ENCODE measurements around the gene BCL11B. TPM values are rescaled to one million over a fixed set of nuclear protein-coding genes. Genes with fewer than 3 reads are reported as not detected.

BCL11B gene
- total and polyA plus RNA-seq, 9 of the 15 experiments (the other 6 are each of a cell fraction or from before 2014, with no cell fraction given), result 0.09 TPM; not detected in 8

DNA sequence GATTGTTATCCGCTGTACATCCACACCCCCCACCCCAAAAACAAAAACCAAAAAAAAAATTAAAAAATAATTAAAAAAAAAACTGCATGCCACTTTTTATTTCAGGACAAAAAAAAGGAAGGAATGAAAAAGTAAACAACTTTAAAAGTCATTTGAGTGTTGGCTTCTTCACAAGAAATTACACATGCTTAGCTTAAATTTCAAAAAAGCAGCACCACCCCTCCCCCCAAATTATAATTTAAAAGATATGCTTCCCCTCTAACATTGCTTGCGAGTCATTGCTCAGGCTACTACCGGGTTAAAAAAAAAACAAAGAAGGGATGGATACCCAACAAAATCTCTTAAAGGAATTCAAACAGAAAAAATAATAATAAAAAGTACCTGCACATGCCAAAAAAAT is 98.5 kb downstream of the BCL11B start (continued):
- TF ChIP-seq, protein P1, sequence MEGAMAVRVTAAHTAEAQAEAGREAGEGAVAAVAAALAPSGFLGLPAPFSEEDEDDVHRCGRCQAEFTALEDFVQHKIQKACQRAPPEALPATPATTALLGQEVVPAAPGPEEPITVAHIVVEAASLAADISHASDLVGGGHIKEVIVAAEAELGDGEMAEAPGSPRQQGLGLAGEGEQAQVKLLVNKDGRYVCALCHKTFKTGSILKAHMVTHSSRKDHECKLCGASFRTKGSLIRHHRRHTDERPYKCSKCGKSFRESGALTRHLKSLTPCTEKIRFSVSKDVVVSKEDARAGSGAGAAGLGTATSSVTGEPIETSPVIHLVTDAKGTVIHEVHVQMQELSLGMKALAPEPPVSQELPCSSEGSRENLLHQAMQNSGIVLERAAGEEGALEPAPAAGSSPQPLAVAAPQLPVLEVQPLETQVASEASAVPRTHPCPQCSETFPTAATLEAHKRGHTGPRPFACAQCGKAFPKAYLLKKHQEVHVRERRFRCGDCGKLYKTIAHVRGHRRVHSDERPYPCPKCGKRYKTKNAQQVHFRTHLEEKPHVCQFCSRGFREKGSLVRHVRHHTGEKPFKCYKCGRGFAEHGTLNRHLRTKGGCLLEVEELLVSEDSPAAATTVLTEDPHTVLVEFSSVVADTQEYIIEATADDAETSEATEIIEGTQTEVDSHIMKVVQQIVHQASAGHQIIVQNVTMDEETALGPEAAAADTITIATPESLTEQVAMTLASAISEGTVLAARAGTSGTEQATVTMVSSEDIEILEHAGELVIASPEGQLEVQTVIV (CRISPR knock-in tag; IDR thresholded peaks at IDR 0.05; ENCODE audit: borderline replicate concordance), result no peak
- TF ChIP-seq ZNF384 (IDR thresholded peaks at IDR 0.05; ENCODE audit: low read depth, low read length), result no peak
- TF ChIP-seq, protein P2, sequence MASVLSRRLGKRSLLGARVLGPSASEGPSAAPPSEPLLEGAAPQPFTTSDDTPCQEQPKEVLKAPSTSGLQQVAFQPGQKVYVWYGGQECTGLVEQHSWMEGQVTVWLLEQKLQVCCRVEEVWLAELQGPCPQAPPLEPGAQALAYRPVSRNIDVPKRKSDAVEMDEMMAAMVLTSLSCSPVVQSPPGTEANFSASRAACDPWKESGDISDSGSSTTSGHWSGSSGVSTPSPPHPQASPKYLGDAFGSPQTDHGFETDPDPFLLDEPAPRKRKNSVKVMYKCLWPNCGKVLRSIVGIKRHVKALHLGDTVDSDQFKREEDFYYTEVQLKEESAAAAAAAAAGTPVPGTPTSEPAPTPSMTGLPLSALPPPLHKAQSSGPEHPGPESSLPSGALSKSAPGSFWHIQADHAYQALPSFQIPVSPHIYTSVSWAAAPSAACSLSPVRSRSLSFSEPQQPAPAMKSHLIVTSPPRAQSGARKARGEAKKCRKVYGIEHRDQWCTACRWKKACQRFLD (CRISPR knock-in tag; IDR thresholded peaks at IDR 0.05), result no peak
- TF ChIP-seq MTF1 (CRISPR knock-in tag; IDR thresholded peaks at IDR 0.05; ENCODE audit: borderline replicate concordance), result no peak
- no peak for TF ChIP-seq MCM2 (IDR thresholded peaks at IDR 0.05; ENCODE audit: low read depth)
- TF ChIP-seq PHTF2 (CRISPR knock-in tag; IDR thresholded peaks at IDR 0.05), result no peak
- no peak for TF ChIP-seq NFE2 (IDR thresholded peaks at IDR 0.05; ENCODE audit: low read depth)

DNA sequence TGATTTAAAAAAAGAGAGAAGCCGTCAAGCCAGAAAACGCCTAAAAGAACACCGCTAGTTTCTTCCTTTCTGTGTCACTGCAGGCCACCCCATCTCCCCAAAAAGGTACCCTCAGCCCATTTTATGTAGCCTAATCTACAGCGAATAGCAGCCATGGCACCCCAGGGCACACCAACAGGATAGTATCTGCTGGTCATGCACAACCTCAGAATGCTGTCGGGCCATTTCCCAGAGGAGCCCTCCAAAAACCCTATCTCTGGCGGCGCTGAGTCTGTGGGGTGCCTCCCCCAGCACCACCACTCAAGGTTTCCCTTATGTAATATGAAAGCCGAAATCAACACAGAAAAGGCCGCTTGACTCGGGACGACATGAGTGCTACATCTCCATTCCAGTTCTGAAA is 98.9 kb downstream of the BCL11B start:
- Histone ChIP-seq H3K4me1 (replicated peaks in 1 of 2; ENCODE audit: control insufficient read depth in 2 of 2, insufficient read depth in 2 of 2, low read length in 2 of 2) (no peaks in the 10 kb centered on the region), H3K79me2 (ENCODE audit: control insufficient read depth, insufficient read depth, low read length) (no peaks in the 10 kb centered on the region), H3K9me1 (ENCODE audit: control insufficient read depth, insufficient read depth, low read length) (no peaks in the 10 kb centered on the region), H3K27me3 (ENCODE audit: control insufficient read depth in 2 of 2, insufficient read depth in 2 of 2, low read length in 2 of 2) (peaks cover 4 to 10% of the 10 kb centered on the region in 2 experiments; a peak in 4 of 5 replicates), H3K36me3 (ENCODE audit: control insufficient read depth, insufficient read depth, low read length) (no peaks in the 10 kb centered on the region), H3K9ac (ENCODE audit: insufficient read depth in 1 of 2, low read depth in 2 of 2, low read length in 2 of 2) (no peak overlapping the region), H3K27ac (ENCODE audit: extremely low read depth, low read depth, low read length) (no peak overlapping the region), H3K4me2 (ENCODE audit: insufficient read depth, low read length) (no peak overlapping the region), H2AFZ (ENCODE audit: low read depth, low read length) (no peak overlapping the region), H4K20me1 (replicated peaks; ENCODE audit: control insufficient read depth, insufficient read depth, low read length) (no peaks in the 10 kb centered on the region), H3K9me3 (replicated peaks; ENCODE audit: control insufficient read depth, insufficient read depth, low read depth, low read length) (no peaks in the 10 kb centered on the region), H3K4me3 (no peak overlapping the region)
- in situ Hi-C loops (cut with MboI) (no loop called here), intact Hi-C loops (cut with micrococcal nuclease) (no loop called here)
- DNase-seq (ENCODE audit: extremely low read depth in 1 of 4, low spot score in 3 of 4) (no peak), FAIRE-seq (no peak), ATAC-seq (no peak)
- CTCF ChIA-PET (ENCODE audit: low intra/inter-chr PET ratio), result no interaction called here
- no TSS peak for BruUV-seq (replicated peaks)
- POLR2A ChIA-PET, result no interaction called here
- 0% methylated on average over 11 of the region's 11 CpGs for WGBS (ENCODE audit: insufficient coverage, low coverage, missing lambda C conversion rate)
- TF ChIP-seq RCOR1 (IDR thresholded peaks at IDR 0.05; ENCODE audit: borderline replicate concordance in 1 of 2, low read depth in 2 of 2, low read length in 2 of 2) (no peak), ZSCAN29 (IDR thresholded peaks at IDR 0.05) (no peak), FOSL1 (tag; conservative IDR thresholded peaks at IDR 0.05) (no peak), NCOR1 (IDR thresholded peaks at IDR 0.05) (no peak), ZNF143 (CRISPR knock-in tag; IDR thresholded peaks at IDR 0.05) (no peak)
- TF ChIP-seq, protein P3, sequence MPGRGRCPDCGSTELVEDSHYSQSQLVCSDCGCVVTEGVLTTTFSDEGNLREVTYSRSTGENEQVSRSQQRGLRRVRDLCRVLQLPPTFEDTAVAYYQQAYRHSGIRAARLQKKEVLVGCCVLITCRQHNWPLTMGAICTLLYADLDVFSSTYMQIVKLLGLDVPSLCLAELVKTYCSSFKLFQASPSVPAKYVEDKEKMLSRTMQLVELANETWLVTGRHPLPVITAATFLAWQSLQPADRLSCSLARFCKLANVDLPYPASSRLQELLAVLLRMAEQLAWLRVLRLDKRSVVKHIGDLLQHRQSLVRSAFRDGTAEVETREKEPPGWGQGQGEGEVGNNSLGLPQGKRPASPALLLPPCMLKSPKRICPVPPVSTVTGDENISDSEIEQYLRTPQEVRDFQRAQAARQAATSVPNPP (IDR thresholded peaks at IDR 0.05; ENCODE audit: borderline replicate concordance, insufficient read depth, insufficient read length), result no peak
- TF ChIP-seq, protein P4, sequence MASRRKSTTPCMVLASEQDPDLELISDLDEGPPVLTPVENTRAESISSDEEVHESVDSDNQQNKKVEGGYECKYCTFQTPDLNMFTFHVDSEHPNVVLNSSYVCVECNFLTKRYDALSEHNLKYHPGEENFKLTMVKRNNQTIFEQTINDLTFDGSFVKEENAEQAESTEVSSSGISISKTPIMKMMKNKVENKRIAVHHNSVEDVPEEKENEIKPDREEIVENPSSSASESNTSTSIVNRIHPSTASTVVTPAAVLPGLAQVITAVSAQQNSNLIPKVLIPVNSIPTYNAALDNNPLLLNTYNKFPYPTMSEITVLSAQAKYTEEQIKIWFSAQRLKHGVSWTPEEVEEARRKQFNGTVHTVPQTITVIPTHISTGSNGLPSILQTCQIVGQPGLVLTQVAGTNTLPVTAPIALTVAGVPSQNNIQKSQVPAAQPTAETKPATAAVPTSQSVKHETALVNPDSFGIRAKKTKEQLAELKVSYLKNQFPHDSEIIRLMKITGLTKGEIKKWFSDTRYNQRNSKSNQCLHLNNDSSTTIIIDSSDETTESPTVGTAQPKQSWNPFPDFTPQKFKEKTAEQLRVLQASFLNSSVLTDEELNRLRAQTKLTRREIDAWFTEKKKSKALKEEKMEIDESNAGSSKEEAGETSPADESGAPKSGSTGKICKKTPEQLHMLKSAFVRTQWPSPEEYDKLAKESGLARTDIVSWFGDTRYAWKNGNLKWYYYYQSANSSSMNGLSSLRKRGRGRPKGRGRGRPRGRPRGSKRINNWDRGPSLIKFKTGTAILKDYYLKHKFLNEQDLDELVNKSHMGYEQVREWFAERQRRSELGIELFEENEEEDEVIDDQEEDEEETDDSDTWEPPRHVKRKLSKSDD (conservative IDR thresholded peaks at IDR 0.05; ENCODE audit: low read length), result no peak
